Cerebellar cortex (tissue), 1 donor: ENCODE data around the gene CRYGS.
"Not testable (repeated sequence)": the region's sequence is repeated elsewhere in the genome, so short reads cannot be mapped to it uniquely, and the experiment has no call there.

ENCODE experiments used
- DNase-seq: peaks from one replicate; pipeline ENCODE4 v3.0.0-alpha.2; 2015; ENCODE audit warnings: low spot score

CRYGS gene

GRCh38 chr3:186519021-186519658, 25.0 kb downstream of the CRYGS start:
- DNase-seq = no peak

GRCh38 chr3:186517218-186517617, 27.0 kb downstream of the CRYGS start:
- no peak for DNase-seq

- no peak for DNase-seq
Measured at GRCh38 chr3:186516646-186517045, 27.5 kb downstream of the CRYGS start.

- DNase-seq = no peak
Measured at GRCh38 chr3:186515125-186515524, 29.1 kb downstream of the CRYGS start.

- no peak for DNase-seq
Measured at GRCh38 chr3:186514296-186515002, 29.7 kb downstream of the CRYGS start.

DNA sequence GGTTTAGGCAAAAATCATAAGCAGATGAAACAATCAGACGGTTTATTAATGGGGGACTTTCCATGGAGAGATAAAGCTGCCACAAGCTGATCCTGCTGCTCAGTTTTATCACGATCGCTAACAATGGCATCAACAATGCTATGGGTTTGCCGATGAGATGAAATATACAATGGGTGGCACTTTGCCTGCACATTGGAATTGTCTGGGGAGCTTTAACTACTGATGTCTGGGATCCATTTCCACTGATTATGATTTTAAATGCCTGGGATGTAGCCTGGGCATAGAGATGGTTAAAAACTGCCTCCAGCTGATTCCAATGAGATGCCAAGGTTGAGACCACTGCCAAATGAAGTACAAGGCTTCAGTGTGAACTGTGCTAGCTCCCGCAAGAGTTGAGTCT, 30.8 kb downstream of the CRYGS start:
- no peak for DNase-seq

GRCh38 chr3:186512570-186513302, 31.4 kb downstream of the CRYGS start:
- no peak for DNase-seq

GRCh38 chr3:186511702-186512101, 32.5 kb downstream of the CRYGS start:
- no peak for DNase-seq

DNA sequence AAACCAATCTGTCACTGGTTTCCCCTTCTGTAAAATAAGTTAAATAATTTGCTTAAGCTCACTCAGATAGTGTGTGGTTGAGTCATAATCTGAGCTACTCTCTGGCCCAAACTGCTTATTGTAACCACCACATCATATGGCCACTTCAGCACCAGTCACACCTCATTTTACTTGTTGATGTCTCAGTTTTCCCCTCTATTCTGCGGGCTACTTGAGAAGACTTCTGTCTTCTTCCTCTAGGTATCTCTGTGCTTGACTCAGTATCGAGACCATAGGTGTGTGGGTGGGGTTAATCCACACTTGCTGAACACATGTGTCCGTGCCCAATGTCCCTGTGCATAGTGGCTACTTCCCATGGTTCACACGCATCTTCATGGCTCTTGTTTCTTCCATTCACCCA, 32.9 kb downstream of the CRYGS start:
- no peak for DNase-seq

DNA sequence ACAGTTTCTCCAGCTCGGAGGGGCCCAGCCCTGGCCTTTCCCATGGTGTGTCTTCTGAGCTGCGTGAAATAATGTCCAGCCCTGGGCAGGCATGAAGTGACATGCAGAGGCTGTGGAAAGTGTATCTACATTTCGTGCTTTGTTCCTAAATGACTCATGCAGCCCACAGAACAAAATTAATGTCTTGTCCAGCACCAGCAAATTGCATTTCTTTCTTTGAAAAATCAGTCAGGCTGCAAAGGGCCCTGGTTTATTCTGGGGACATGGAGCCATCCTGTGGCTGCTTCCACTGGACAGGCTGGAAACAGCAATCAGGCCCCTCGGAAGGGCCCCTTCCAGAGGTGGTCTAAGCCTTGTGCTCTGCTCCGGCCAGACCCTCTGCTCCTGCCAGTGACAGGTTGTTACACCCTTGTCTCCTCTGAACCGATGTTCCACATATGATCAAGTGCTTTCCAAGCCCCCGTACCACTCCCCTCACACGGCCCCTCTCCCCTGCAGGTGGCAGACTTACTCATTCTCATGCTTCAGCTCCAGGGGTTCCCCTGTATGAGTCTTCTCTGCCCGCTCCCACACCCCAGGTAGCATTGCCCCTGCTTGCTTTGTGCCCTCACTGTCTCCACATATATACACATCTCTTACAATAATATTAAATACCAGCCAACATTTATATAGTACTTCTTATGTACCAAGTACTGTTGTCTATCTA, 33.7 kb downstream of the CRYGS start:
- no peak for DNase-seq

DNA sequence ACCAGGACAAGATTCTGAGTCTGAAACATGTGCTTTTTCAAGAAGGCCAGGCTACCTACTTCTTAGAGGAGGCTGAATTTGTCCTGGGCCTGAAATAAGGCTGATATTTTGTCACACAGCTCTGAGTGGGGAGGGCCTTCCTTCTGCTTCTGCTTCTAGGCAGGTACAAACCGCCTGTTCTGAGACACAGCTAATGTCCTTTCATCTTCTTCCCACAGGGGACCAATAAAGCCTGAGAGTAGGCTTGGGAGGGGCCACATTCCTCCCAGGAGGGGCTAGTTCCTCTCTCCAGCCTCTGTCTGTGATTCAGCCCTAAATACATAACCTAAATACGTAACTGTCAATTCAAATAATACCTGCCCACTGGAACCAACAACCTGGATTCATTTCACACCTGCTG, 34.8 kb downstream of the CRYGS start:
- DNase-seq = no peak

GRCh38 chr3:186506857-186507256, 37.3 kb downstream of the CRYGS start:
- DNase-seq = no peak

DNA sequence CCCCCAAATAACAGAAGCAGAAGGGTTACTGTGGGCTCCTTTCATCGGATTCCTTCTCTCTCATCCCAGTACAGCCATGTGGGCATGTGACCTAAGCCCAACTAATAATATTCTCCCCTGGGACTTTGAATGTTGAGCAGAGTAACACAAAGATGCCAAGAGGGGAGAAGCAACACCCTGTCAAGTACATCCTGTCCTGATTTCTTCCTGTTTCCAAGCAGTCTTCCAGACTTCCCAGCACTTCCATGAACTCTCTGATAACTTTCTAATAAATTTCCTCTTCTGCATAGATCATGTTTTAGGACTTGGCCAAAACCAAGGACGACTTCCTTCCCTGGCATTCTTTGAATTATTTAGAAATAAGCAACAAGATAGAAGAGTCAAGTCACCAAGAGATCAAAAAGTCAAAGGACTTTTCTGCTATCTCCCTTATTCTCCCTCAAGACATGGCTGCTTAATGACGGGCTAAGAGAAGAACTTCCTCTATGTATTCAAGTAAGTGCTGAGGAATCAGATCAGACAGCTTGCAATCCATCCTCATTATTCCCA, 37.9 kb downstream of the CRYGS start:
- DNase-seq = no peak

DNA sequence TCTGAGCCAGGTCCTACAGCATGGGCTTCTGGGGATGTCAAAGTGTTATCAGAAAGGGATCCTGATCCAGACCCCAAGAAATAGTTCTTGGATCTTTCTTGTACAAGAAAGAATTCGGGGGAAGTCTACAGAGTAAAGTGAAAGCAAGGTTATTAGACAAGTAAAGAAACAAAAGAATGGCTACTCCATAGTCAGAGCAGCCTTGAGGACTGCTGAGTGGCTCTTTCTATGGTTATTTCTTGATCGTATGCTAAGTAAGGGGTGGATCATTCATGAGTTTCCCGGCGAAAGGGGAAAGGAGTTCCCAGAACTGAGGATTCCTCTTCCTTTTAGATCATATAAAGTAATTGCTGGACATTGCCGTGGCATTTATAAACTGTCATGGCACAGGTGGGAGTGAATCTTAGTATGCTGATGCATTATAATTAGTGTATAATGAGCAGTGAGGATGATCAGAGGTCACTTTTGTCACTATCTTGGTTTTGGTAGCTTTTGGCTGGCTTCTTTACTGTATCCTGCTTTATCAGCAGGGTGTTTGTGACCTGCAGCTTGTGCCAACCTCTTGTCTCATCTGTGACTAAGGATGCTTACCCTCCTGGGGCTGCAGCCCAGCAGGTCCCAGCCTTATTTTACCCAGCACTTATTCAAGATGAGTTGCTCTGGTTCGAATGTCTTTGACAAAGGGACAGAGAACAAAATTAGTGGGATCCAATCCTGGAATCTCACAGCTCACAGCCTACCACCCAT, 41.0 kb downstream of the CRYGS start:
- no peak for DNase-seq

- no peak for DNase-seq
Measured at GRCh38 chr3:186502138-186502948, 41.8 kb downstream of the CRYGS start.

DNA sequence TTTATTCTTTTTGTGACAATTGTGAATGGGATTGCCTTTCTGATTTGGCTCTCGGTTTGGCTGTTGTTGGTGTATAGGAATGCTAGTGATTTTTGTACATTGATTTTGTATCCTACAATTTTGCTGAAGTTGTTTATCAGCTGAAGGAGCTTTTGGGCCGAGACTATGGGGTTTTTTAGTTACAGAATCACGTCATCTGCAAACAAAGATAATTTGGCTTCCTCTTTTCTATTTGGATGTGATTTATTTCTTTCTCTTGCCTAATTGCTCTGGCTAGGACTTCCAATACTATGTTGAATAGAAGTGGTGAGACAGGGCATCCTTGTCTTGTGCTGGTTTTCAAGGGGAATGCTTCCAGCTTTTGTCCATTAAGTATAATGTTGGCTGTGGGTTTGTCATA, 44.2 kb downstream of the CRYGS start:
- DNase-seq = not testable (repeated sequence)

DNA sequence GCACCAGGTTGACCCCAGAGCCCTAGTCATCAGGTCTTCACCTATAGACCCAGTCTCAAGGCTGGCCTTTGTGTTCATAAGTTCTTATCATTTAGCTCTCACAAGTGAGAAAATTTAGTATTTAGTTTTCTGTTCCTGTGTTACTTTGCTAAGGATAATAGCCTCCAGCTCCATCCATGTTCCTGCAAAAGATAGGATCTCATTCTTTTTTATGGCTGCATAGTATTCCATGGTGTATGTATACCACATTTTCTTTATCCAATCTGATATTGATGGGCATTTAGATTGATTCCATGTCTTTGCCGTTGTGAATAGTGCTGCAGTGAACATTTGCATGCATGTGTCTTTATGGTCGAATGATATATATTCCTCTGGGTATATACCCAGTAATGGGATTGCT, 46.2 kb downstream of the CRYGS start:
- DNase-seq = not testable (repeated sequence)

- DNase-seq = no peak
Measured at GRCh38 chr3:186497608-186498007, 46.6 kb downstream of the CRYGS start.

DNA sequence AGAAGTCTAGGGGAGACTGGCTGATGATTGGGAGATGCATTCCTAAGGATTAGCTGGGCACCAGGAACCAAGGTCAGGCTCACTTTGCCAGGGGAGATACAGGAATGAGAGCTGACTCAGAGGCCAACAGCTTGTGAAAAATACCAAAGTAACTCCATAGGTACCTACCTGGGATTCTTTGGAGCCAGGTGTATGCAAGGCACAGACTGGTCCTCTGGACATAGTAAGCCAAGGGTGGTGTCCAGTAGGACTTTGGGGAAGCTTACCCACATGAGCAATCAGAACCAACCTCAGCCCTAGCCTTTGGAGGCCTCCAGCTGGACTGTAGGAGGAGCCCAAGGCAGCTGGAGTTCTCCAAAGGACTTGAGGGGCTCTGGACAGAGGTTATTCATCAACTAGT, 47.5 kb downstream of the CRYGS start:
- DNase-seq = no peak

DNA sequence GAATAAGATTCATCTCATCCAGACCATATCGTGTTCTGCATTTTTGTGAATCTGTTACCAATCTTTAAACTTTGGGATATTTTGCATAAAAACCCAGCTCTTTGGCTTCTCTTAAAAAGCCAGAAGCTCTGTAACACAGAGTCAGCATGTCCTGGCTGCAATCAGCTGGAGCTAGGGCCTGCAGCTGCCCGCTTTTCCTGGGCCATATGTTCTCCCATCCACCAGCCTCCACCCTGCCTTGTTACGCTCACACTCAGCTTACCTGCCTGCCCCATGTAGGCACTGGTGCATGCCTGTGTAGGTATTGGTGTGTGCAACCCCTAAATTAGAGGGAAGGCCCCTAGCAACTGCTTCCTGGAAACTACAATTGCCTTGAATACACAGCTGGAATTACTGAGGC, 48.2 kb downstream of the CRYGS start:
- DNase-seq = peak; percentile 63
